VCaP (cell line): ENCODE results near the gene CFAP53.

ENCODE experiments used
- H3K27ac ChIP-seq: fragments of 450-650 bp; 2 replicates; pipeline ENCODE4 v1.5.1; 2017
- CTCF ChIP-seq: fragments of 450-650 bp; conservative IDR thresholded peaks from 2 replicates; pipeline ENCODE4 v1.5.1; 2017; ENCODE audit warnings: mild to moderate bottlenecking, moderate library complexity

CFAP53 gene

DNA sequence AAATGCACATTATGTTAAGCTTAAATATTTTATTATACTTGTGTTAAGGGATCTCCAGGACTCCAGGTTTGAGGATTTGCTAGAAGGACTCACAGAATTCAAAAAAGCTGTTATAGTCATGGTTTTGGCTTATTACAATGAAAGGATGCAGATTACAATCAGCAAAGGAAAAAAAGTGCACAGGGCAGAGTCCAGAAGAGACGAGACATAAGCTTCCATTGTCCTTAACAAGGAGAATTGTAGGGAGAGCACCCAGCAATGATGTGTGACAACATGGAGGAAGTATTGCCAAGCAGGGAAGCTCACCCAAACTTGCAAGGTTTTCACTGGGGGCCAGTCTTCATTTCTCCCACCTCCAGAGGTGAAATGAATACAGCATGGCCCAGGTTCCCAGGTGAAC lies 58.6 kb downstream of the CFAP53 start:
- TF ChIP-seq CTCF: no peak
- no peak overlapping the region for H3K27ac ChIP-seq

DNA sequence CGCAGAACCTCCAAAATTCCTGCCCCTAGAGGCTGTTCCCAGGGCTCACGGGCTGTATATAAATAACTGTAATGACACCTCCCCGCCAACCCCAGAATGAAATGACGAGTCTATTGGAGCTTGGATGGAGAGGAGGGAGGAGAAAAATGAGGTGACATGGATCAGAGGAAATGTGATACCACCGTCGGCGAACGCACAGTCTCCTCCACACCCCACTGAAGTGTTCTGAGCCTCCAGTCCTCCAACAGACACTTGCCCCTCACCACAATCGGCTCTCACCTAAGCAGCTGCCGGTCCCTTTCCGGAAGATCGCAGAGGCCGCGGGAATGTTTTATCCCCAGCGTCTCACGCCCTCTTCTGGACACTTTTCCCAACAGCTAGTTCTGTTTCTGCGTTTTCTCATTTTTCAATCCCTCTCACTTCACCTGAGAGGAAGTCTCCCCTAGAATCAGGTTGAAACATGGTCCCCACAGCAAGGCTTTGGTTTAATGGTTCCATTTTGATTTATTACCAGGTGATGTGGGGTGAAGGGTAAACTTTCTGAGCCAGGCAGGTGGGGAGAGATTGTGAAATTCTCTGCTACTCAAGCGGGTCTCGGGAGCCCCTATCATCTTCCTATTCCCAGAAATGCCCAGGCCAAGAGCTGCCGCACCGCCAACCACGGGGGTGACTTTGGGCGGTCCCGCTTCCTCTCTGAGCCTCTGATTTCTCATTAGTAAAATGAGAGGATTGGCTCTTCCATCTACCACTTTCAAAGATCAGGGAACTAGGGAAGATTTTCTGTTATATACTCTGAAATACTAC lies 62.3 kb downstream of the CFAP53 start:
- TF ChIP-seq CTCF: peak; percentile 85
- no peak overlapping the region for H3K27ac ChIP-seq

GRCh38 chr18:50201476-50202018 lies 64.7 kb downstream of the CFAP53 start:
- TF ChIP-seq CTCF: no peak
- H3K27ac ChIP-seq: no peak overlapping the region

GRCh38 chr18:50199921-50200320 lies 66.4 kb downstream of the CFAP53 start:
- no peak for TF ChIP-seq CTCF
- H3K27ac ChIP-seq: no peak overlapping the region

DNA sequence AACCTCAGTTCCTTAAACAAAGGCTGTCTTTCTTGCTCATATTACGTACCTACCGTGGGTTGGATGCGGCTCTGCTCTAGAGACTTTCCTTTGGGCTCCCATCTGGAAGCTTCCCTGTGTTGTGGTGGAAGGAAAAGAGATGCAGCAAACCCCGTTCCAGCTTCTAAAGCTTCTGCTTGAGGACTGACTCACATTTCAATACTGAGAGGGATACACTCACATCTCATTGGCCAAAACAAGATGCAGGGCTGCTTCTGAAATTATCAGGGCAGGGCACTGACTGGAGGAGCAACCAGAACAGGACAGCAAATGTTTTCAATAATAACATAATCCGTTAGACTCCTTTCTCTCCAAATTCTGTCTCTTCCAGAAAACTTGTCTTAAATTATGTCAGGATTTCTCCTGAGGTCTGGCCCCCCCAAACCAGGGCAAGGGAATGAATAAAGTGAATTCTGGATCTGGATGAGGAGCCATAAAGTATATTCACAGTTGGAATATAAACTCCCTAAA lies 66.9 kb downstream of the CFAP53 start:
- no peak overlapping the region for H3K27ac ChIP-seq

DNA sequence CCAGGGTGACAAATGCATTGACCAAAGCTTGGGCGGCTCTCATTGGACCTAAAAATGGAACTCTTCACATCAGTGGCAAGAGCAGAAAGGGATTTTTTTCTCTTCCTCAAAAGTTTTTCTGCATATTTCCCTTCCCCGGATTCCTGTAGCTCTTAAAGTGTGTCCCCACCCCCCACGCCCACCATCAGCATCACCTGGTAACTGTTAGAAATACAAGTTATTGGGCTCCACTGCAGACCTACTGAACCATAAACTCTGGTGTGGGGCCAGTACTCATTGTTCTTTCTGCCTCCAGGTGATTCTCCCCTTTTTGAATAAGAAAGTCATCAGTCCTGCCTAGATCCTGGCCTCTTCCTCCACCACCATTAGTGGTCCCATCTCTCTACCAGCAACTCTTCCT lies 70.0 kb downstream of the CFAP53 start:
- TF ChIP-seq CTCF: no peak
- no peak overlapping the region for H3K27ac ChIP-seq

More for the DNA sequence above, 66.9 kb downstream of the CFAP53 start:
- TF ChIP-seq CTCF: no peak

DNA sequence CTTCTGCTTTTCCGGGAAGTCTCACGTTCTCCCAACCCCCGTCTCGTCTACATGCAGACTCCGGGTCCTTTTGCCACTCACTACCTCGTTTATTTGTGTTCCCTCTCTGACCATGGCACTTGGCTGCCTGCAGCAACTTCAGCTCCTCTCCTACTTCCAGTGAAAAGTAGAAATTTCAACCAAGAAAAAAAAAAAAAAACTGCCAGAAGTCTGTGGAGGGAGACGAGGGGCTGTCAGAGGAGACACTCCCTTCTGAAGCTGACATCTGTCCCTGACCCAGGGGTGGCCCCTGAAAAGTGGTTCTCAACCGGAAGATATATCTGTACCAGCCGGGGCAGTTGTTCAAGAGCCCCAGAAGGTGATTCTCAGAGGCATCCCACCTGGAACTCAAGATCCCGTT lies 70.6 kb downstream of the CFAP53 start:
- TF ChIP-seq CTCF: no peak

More for the DNA sequence above, 70.6 kb downstream of the CFAP53 start:
- H3K27ac ChIP-seq: peak overlapping the region; percentile 81
